ENCODE data around the gene KIF6.

Gene KIF6

GRCh38 chr6:39696986-39697788 lies 28.0 kb downstream of the KIF6 start:
- no peak for DNase-seq (ENCODE audit: low read depth)
- in situ Hi-C loops (cut with HindIII; ENCODE audit: low sequenced_read_pairs), result no loop called here
- TF ChIP-seq, protein P1, sequence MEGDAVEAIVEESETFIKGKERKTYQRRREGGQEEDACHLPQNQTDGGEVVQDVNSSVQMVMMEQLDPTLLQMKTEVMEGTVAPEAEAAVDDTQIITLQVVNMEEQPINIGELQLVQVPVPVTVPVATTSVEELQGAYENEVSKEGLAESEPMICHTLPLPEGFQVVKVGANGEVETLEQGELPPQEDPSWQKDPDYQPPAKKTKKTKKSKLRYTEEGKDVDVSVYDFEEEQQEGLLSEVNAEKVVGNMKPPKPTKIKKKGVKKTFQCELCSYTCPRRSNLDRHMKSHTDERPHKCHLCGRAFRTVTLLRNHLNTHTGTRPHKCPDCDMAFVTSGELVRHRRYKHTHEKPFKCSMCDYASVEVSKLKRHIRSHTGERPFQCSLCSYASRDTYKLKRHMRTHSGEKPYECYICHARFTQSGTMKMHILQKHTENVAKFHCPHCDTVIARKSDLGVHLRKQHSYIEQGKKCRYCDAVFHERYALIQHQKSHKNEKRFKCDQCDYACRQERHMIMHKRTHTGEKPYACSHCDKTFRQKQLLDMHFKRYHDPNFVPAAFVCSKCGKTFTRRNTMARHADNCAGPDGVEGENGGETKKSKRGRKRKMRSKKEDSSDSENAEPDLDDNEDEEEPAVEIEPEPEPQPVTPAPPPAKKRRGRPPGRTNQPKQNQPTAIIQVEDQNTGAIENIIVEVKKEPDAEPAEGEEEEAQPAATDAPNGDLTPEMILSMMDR (IDR thresholded peaks at IDR 0.05; ENCODE audit: low read depth, low read length, missing control alignments), result no peak
- no peak overlapping the region for H3K4me3 ChIP-seq (ENCODE audit: low read depth, low read length)

DNA sequence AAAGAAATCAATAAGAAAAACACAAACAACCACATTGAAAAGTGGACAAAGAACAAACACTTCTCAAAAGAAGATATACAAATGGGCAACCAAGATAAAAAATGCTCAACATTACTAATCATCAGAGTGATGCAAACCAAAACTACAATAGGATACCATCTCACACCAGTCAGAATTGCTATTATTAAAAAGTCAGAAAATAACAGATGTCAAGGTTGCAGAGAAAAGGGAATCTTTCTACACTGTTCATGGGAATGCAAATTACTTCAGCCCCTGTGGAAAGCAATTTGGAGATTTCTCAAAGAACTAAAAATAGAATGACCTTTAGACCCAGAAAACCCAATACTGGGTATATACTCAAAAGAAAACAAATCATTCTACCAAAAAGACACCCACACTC lies 29.8 kb downstream of the KIF6 start:
- DNase-seq (ENCODE audit: low read depth), result no peak
- no peak overlapping the region for H3K4me3 ChIP-seq (ENCODE audit: low read depth, low read length)
- TF ChIP-seq, protein P1 (IDR thresholded peaks at IDR 0.05; ENCODE audit: low read depth, low read length, missing control alignments), result no peak
- in situ Hi-C loops (cut with HindIII; ENCODE audit: low sequenced_read_pairs), result no loop called here

- no peak overlapping the region for H3K4me3 ChIP-seq (ENCODE audit: low read depth, low read length)
- in situ Hi-C loops (cut with HindIII; ENCODE audit: low sequenced_read_pairs), result no loop called here
- TF ChIP-seq, protein P1 (IDR thresholded peaks at IDR 0.05; ENCODE audit: low read depth, low read length, missing control alignments), result no peak
- no peak for DNase-seq (ENCODE audit: low read depth)
These were observed 32.0 kb downstream of the KIF6 start for GRCh38 chr6:39693206-39693605.

DNA sequence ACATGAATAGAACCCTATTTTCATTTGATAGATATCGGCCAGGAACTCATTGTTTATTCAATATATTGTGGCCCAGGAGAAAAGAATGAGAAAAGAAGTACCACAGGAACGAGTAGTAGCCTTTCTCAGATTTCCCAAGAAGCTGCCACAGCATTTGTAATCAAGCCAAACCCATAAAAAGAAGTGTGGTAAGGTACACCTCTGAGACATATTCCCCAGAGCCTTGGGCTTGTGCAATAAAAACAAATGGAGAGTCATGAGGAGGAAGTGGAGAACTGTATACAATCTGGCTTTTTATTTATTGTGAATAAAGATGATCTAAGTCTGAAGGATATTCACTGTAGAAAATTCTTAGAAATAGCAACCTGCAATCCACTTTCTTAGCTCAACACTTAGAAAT lies 36.7 kb downstream of the KIF6 start:
- in situ Hi-C loops (cut with HindIII; ENCODE audit: low sequenced_read_pairs), result no loop called here
- peak; percentile 91 for DNase-seq (ENCODE audit: low read depth)
- TF ChIP-seq, protein P1 (IDR thresholded peaks at IDR 0.05; ENCODE audit: low read depth, low read length, missing control alignments), result no peak
- H3K4me3 ChIP-seq (ENCODE audit: low read depth, low read length), result no peak overlapping the region

DNA sequence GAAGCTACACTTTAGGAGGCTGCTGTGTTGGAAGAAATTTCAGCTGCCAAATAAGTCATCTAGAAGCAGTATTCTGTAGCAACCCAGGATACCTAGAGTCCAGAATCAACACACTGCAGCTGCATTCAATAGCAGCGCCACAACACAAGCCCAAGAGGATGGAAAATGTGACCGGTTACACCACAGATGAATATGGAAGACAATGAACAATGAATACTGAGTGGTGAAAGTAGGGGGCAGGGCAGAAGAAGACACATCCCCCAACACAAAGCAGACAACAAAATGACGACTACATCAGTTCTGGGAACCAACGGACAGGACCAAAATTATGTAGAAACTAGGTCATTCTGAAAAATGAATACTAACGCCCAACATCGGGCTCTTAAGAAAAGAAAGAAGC lies 38.2 kb downstream of the KIF6 start:
- TF ChIP-seq, protein P1 (IDR thresholded peaks at IDR 0.05; ENCODE audit: low read depth, low read length, missing control alignments), result no peak
- in situ Hi-C loops (cut with HindIII; ENCODE audit: low sequenced_read_pairs), result no loop called here
- no peak for DNase-seq (ENCODE audit: low read depth)
- H3K4me3 ChIP-seq (ENCODE audit: low read depth, low read length), result no peak overlapping the region

DNA sequence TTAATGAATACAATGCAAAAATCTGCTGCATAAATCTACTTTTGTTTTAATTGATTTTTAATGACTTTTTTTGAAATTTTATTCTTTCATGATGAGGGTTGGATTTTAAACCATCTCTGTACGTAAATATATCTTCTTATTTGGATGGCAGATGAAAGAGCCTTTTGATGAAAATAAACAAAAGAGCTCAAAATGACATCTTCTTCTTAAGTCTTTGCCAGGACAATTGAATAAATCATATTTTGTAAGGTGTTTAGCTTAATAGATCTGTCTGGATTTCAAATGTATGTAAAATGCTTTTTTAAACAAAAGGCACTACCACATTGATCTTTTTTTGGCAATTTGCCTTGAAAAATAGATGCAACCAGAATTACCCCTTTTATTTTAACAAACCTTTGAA lies 39.3 kb downstream of the KIF6 start:
- in situ Hi-C loops (cut with HindIII; ENCODE audit: low sequenced_read_pairs), result no loop called here
- TF ChIP-seq, protein P1 (IDR thresholded peaks at IDR 0.05; ENCODE audit: low read depth, low read length, missing control alignments), result no peak
- no peak for DNase-seq (ENCODE audit: low read depth)
- H3K4me3 ChIP-seq (ENCODE audit: low read depth, low read length), result no peak overlapping the region
